OCI-M2 (cell line): ENCODE results near the gene TSC22D4.

Experiments
- DNase-seq: peaks from one replicate; lab custom pipeline; 2025; ENCODE audit not compliant: unreplicated experiment; lab: John Stamatoyannopoulos, UW

Gene TSC22D4

DNA sequence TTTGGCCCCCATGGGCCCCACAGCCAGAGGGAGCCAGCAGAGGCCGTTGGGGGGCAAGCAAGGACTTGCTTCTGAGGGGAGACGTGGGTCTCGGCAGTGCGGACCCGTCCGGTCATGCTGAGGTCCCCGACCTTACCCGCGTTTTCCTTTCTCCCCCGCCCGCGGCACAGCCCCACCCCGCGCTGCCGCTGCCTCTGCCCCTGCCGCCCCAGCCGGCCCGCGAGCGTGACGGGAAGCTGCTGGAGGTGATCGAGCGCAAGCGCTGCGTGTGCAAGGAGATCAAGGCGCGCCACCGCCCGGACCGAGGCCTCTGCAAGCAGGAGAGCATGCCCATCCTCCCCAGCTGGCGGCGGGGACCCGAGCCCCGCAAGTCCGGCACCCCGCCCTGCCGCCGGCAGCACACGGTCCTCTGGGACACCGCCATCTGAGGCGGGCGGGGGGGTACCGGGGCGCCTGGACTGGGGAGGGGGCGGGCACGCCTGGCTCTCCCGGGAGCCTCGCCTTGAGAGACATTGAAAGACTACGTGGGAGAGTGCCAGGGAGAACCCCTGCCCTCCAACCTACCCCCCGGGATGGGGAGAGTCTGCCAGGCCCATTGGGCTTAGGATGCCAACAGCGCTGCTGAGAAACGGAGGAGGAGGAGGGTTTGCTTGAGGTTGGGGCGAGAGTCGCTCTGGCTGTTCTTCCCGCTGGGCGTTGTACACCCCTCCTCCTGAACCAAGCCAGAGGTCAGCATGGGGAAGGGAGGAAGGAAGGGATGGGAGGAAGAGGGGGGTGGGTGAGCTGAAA is 14.7 kb upstream of the TSC22D4 start:
- DNase-seq = no peak

GRCh38 chr7:100492738-100493475 is 13.9 kb upstream of the TSC22D4 start:
- no peak for DNase-seq

- DNase-seq = no peak
Measured at GRCh38 chr7:100491192-100491578, 12.2 kb upstream of the TSC22D4 start.

DNA sequence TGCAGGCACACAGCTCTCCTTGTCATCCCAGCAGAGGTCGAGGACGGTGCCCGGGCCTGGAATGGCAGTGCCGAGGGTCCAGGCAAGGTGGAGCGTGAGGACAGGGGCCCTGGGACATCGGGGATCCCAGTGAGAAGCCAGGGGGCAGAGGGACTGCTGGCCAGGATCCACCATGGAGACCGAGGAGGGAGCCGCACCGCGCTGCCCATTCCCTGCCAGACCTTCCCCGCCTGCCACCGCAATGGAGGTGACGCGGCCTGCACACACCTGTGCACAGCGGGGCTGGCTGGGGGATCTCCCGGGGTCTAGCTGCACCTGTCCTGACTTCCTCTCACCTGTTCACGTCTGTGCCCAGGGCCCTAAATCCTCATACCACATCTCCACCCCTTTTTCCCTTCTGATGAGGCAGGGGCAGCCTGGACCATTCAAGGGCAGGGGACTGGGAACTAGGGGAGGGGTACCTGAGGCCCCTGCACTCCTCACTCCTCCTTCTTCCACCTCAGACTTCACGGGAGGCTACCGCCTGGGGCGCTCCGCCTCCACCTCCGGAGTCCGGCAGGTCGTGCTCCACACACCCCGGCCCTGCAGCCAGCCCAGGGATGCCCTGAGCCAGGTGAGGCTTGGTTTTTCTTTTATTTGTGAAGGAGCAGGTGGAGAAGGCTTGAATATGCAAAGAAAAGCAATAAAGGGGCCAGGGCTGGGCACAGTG is 11.6 kb upstream of the TSC22D4 start:
- no peak for DNase-seq

DNA sequence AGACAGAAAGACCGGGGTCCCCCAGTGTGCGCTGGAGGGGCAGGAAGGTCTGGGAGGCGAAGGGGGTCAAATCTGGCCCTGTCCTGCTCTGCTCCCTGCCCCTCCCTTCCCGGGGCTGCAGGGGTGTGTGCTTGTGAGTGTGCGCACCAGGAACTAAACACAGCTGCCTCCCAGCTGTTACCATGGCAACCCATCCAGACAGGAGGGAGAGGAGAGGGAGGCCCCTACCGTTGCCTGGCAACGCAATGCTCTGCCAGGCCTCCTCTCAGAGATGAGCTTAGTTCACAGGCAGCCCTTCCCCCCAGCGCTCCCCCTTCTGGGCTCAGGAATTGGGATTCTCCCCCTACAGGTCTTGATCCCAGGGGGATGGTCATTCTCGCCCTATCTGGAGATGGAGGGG is 10.8 kb upstream of the TSC22D4 start:
- DNase-seq = no peak

GRCh38 chr7:100489121-100489520 is 10.1 kb upstream of the TSC22D4 start:
- no peak for DNase-seq

- no peak for DNase-seq
Measured at GRCh38 chr7:100488333-100489095, 9.5 kb upstream of the TSC22D4 start.

DNA sequence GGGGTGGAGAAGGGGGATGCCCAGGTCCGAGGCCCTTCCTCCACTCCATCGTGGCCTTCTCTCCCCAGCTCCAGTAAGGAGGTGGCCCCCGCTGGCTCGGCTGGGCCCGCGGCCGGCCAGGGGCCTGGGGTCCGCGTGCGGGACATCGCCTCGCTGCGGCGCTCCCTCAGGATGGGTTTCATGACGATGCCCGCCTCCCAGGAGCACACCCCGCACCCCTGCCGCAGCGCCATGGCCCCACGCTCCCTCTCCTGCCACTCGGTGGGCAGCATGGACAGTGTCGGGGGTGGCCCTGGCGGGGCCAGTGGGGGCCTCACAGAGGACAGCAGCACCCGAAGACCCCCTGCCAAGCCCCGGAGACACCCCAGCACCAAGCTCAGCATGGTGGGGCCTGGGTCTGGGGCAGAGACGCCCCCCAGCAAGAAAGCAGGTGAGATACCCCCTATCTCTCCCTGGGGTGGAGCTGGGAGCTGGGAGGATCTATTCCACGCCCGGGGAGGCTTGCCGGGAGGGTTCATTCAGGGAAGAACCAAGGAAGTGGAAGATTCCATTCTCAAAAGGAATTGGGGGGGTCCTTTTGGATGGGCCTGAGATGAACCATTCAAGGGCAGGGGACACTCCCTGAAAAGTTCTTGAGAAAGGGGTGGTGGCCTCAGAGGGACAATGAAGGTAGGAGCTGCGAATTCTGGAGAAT is 7.9 kb upstream of the TSC22D4 start:
- no peak for DNase-seq

DNA sequence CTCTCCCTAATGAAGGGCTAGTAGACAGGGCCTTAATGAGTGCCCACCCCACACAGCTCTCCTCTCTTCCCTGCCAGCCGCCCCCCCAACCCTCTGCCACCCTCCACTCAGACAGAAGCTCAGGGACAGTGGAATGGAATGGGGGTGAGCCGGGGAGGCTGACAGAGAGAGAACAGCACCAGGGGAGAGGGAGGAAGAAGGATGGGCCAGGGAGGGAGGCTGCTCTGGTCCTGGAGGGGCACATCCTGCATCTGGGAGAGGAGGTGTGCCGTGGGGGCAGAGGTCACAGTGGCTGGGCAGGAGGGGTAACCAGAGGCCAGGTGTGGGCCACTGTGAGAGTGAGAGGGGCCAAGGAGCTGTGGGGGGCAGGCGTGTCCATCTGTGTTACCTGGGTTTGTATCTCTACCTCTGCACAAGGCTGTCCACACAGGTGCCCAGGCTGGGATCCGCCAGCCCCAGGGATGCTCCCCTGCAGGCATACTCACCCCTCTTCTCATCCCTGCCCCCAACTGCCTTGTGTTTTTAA is 7.2 kb upstream of the TSC22D4 start:
- DNase-seq = no peak

- no peak for DNase-seq
Measured at GRCh38 chr7:100485471-100485876, 6.5 kb upstream of the TSC22D4 start.

- DNase-seq = no peak
Measured at GRCh38 chr7:100484673-100485045, 5.6 kb upstream of the TSC22D4 start.

GRCh38 chr7:100483722-100484672 is 5.0 kb upstream of the TSC22D4 start, which contains the start of gene NYAP1:
NYAP1 (plus strand) TSS chr7:100483927; CDS start chr7:100485312, 1,385 bp downstream.
- DNase-seq = no peak

- no peak for DNase-seq
Measured at GRCh38 chr7:100483090-100483721, 4.2 kb upstream of the TSC22D4 start.

DNA sequence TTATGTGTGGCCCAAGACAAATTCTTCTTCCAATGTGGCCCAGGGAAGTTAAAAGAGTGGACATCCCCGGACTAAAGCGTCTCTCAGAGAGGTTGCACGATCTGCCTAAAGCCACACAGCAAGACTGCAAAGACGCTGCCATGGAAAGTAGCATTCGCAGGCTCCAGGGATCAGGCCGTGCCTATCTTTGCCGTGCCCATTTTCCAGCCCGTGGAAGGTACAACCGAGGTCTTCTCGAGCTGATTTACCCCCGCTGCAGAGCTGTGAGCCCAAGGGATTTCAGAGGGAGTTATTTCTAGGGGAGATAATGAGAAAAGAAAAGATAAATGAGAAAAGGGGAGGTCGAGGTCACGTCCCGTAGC is 3.7 kb upstream of the TSC22D4 start:
- no peak for DNase-seq

- no peak for DNase-seq
Measured at GRCh38 chr7:100481466-100481865, 2.5 kb upstream of the TSC22D4 start.

DNA sequence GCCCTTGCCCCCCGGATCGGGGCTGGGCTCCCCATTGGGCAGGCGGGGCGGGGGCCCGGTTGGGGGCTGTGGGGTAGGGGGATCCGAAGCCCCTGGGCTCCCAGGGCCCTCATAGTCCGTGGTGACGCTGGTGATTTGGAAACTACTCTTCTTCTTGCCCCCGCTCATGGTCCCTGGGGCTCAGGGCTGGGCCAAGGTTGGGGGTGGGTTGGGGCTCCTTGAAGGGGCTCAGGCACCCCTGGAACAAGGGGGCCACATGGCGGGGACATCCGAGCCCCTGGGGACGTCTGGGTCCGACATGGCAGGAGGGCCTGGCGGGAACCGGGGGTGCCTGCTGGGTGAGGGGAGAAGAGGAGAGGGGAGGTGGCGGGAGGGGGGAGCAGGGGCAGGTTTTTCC is 1.1 kb downstream of the TSC22D4 start:
- no peak for DNase-seq

- DNase-seq = no peak
Measured at GRCh38 chr7:100476903-100477870, 1.8 kb downstream of the TSC22D4 start.
